Spleen (tissue), 7 donors: ENCODE data around the gene NDUFS8.

Experiments
- CTCF ChIP-seq, 11 experiments: fragments of 200-600 bp in 7 of 11; fragments of 450-650 bp in 4 of 11; sonication (generic) in 4 of 11; IDR thresholded peaks in 8 of 11; conservative IDR thresholded peaks in 3 of 11; 1 replicate in 7 of 11; 2 replicates in 4 of 11; pipeline versions ENCODE4 v1.4.0 to v1.8.0; 2016 to 2021; ENCODE audit warnings: antibody characterized with exemption in 11 of 11, inconsistent platforms in 4 of 11, mild to moderate bottlenecking in 1 of 11
- POLR2AphosphoS5 ChIP-seq, 3 donors: sonication (generic); formaldehyde crosslinking; IDR thresholded peaks; one replicate each; pipeline ENCODE4 v1.5.1; 2017; ENCODE audit warnings: antibody characterized with exemption in 3 of 3
- donor health status: DM: no; HTN: no; CAD: no; lungs with moderate emphysema.
- donor health status: DM: no; HTN: no; CAD: no.
- donor health status: DM: no; HTN: no; CAD: no.

GRCh38 chr11:68040957-68041591 lies 10.6 kb downstream of the NDUFS8 start:
- TF ChIP-seq CTCF (IDR thresholded peaks at IDR 0.05 in 8 of 11, conservative IDR thresholded peaks at IDR 0.05 in 3 of 11) (no peak), POLR2AphosphoS5 (IDR thresholded peaks at IDR 0.05) (no peak)
